Right kidney (tissue), 9 donors: ENCODE data around the gene TBCK.
A peak's percentile ranks its signal among the peaks of the same experiment; 100 is the strongest.

Experiments used
- DNase-seq: peaks from one replicate; pipeline ENCODE4 v3.0.0-alpha.2; 2016
- long read RNA-seq, 8 donors: transcript quantifications; one replicate each; lab custom pipeline, GENCODE V29; 2026

The TBCK gene
- long read RNA-seq, donor 1, partial matches to known transcripts: 6 of 9 reads
- long read RNA-seq, donor 1, other reads (novel, unspliced or antisense): 0 of 9 reads
- long read RNA-seq, donor 2: 0 reads
- long read RNA-seq, donor 3: 0 reads
- long read RNA-seq, donor 4, partial matches to known transcripts: 0 of 3 reads
- long read RNA-seq, donor 4, other reads (novel, unspliced or antisense): 0 of 3 reads
- long read RNA-seq, donor 5, partial matches to known transcripts: 84 of 187 reads
- long read RNA-seq, donor 5, other reads (novel, unspliced or antisense): 102 of 187 reads
- long read RNA-seq, donor 6, partial matches to known transcripts: 0 of 2 reads
- long read RNA-seq, donor 6, other reads (novel, unspliced or antisense): 0 of 2 reads
- long read RNA-seq, donor 7, partial matches to known transcripts: 134 of 238 reads
- long read RNA-seq, donor 7, other reads (novel, unspliced or antisense): 104 of 238 reads
- long read RNA-seq, donor 8, partial matches to known transcripts: 70 of 167 reads
- long read RNA-seq, donor 8, other reads (novel, unspliced or antisense): 95 of 167 reads

DNA sequence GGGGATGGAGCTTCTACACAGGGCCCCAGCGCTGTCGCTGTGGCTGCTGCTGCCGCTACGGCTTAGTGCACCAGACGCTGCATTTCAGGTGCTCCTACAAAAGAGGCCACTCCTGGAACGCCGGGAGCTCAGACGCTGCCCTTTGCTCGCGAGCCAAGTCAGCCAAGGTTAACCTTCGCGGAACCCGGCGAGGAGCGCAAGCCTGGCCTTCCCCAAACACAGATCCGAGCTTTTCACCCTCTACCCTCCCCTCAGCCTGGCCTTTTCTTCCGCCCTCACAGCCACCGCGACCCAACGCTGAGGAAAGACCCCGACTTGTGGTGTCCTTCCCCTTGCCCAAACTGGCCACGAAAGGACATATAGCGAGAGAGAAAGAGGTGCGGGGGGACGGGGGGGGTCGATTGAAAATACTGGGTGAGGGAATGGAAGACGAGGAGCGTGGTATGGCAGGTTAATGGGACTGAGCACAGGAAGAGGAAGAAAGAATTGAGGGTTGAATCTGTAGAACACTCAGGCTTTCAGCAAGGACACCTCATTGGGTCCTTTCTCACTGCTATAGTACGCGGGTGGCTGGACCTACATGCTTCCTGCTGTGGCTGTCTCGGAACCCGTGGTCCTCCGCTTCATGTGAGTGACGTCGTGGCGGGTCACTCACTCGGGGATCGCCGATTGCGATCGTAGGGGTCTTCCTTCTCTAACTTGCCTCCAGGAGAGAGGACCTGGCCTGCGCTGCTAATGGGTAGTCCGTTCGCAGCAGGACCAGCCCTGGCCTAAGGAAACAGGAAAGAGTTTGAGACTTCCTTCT is at the start of gene TBCK, which contains the start of gene AIMP1:
TSS of gene TBCK (minus strand) at position 242 of the 805 bp plus-strand sequence. CDS start 7,249 bp downstream, outside the sequence.
TSS of gene AIMP1 (plus strand) at position 583 of the 805 bp plus-strand sequence. CDS start 8,460 bp downstream, outside the sequence.
- DNase-seq: peak; percentile 99

DNA sequence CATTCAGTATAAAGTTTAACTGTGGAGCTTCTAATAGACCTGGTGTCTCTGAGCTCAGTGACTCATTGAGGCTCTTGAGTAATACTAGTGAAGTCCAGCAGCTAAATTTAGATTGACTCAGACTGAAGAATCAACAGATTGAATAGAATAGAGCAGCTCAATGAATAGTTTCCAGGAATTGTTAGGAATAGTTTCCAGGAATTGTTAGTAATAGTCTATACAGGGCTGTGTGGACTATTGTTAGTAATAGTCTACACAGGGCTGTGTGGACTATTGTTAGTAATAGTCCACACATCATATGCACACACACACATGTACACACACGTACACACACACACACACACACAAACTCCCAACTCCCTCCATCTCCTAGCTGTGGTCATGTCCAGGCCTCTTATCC is 49.6 kb upstream of the TBCK start:
- DNase-seq: no peak

DNA sequence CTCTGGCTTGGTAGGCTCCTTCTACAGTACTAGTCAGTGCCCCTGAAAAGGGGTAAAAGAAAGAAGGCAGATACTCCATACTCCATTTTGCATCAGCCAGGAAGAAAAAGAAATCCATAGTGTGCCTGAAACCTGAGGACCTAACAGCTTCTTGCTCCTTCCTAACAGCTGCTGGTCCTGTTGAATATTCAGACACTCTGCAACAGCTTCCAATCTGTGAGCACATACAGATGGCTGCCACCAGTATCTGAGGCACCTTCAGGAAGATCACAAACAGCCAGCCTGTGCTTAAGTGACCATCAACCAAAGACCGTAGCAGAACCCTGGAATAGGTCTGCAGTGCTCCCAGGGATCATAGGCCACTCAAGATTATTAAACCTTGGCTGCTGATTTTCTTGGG is 48.3 kb upstream of the TBCK start:
- DNase-seq: no peak

DNA sequence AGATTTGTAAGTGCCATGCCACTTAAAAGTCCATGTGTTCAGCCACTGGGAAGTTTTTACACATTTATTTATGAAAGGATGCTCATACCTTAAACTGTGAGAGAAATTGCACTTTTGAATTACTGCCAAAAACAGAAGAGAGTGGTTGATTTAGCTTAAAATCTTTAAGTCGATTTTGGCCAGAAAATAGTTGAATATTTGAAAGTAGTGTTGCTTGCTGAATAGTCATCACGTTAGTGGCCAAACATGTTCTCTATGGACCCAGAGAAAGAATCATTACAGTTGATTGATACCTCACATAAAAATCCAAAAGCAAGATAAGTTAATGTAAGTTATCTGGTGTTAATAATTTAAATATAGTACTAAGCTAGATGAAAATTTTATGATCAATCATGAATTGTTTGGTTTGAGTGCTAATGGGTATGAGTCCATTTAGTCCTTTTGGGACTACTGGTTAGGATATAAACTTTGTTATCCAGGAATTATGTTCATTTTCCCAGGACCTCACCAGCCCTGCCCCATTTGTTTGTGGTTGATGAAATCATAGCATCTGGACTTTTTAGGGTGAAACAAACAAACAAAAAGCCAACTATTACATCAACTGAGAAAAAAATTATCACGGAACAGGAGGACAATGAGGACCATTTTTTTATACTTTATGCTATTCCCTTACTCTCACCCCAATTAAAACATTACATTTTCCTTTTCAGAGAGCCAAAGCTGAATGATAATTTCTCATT is 46.2 kb upstream of the TBCK start:
- DNase-seq: no peak

DNA sequence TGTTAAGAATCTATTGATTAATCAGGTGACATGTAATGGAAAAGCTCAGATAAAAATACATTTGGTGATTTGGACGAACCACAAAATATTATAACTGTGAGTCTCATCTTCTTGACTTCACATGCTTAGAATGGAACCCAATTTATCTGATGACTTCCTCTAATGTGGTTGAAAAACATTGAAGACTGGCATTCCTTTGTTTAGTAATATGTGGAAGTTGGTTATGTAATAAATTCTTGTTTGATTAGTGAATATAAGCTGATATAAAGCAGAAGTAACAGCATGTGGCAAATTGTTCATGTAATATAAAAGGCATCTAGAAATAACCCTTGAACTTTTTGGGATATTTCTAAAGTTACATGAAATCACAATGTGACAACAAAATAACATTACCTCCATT is 42.9 kb upstream of the TBCK start:
- DNase-seq: no peak

DNA sequence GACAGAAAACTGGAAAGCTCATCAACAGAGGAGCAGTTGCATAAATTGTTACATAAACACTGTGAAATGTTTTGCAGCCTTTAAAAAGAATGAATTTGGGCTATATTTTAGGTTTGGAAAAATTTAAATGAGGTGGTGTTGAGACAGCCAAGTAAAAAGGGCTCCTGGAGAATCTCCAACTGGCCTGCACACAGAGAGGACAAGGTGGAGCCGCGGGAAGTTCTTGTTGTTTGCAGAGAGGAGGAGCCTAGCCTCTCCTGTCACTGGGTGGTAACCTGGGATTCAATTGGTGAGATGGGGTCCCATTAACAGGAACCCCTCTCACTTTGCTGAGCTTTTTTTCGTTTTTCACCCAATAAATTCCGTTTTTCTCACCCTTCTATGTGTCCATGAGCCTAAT is 39.2 kb upstream of the TBCK start:
- DNase-seq: no peak

DNA sequence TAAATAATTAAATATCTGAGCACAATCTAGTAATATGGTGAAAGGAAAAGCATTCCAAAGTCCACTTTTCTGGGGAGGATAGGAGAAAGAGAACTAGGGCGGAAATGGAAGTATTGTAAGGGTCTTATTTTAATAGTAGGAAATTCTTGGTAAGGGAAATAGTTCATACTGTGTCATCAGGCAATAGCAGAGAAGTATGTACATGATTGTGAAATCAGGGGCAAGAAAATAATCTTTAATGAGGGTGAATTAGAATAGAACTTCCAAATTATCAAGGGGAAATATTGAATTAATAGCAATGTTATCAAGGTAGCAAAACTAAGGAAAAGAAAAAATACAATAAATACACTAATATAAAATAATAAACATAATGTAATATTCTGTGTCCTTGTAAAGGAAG is 37.8 kb upstream of the TBCK start:
- DNase-seq: no peak

DNA sequence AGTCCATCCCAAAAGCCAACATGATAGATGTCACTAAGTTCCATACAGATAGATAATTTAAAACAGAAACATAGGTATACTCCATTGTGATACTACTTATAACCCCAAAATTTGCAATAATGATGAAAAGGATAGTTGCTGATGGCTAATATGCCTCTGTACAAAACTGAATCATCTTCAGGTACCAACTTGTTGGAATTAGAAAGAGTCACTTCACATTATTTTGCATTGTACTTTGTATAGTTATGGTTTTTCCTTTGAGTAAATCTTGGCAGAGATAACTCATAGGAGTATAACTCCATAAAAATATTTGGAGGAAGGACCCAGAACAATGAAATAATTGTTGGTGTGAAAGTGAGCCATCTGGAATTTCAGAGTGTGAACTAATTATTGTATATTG is 35.0 kb upstream of the TBCK start:
- DNase-seq: no peak

DNA sequence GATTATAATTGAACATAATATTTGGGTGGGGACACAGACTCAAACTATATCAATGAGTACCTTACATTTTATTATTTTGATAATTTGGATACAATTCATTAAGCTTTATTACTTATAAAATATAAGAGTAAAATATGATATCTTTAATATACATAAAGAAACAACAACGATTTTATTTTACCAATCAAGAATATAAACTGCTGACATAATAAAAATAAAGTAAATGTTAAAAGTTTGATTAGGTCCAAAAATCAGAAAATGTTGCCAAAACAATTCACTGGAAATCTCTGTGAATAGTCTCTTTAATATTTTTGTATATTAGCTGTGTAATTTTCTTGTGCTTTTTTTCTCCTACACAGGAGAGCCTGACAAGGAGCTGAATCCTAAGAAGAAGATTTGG is 31.2 kb upstream of the TBCK start:
- no peak for DNase-seq

DNA sequence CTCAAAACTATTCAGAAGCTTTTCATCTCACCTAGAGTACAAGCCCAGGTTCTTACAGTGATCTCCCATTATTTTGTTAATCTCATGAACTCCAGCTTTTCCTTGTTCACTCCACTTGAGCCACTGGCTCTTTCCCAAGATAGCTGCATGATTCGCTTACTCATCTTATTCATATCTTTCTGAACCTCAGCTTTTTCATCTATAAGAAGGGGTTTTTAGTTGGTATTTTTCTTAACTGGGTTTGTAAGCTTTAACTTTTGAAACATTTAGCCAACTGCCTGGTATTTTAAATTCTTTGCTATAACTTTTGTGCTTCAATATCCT is 28.6 kb upstream of the TBCK start:
- no peak for DNase-seq

DNA sequence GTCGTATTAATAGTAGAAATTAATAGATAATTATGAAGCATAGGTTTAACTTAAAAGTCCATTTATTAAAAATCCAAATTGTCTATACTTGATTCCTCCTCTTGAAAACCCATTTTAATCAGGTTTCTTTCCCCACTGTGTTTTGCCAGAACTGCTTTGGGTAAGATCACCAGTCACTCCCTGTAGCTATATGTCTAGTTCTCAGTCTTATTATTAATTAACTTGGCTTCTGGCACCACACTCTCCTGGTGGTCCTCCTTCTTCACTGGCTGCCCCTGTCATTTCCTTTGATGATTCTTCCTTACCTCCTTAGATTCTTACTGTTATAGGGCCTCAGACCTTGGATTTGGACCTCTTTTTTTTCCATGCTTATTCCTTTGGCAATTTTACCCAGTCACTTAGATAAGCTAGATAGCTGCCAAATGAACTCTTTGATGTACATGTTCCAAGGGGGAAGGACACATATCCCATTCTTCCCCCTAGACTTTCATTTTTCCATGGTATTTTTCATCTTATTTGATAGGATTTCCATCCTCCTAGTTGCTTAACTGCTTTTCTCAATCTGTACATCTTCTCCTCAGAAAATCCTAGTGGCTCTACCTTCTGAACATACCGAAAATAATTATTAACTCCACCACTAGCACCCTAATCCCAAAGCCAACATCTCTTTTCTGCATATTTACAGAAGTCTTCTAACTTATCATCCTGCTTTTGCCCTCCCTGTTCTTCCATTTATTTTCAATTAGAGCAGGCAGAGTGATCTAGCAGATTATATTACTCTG is 28.0 kb upstream of the TBCK start:
- no peak for DNase-seq

DNA sequence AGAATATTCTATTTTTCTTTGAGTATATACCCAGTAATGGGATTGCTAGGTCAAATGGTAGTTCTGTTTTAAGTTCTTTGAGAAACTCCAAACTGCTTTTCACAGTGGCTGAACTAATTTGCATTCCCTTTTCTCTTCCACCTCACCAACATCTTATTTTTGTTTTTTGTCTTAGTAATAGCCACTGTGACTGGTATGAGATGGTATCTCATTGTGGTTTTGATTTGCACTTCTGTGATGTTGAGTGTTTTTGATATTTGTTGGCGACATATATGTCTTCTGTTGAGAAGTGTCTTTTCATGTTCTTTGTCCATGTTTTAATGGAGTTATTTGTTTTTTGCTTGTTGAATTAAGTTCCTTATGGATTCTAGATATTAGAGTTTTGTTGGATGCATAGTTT is 24.8 kb upstream of the TBCK start:
- DNase-seq: no peak

DNA sequence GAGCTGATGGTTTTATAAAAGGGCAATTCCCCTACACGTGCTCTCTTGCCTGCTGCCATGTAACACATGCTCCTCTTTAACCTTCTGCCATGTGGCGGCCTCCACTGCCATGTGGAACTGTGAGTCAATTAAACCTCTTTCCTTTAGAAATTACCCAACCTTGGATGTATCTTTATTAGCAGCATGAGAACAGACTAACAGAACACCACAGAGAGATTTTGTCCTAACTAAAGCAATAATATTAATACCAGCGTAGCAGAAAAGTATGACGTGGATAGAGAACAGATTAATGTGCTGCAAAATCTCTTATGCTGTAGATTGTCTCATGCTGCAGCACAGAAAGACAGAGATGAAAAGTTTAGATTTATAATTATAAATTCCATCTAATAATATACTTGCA is 23.4 kb upstream of the TBCK start:
- no peak for DNase-seq

DNA sequence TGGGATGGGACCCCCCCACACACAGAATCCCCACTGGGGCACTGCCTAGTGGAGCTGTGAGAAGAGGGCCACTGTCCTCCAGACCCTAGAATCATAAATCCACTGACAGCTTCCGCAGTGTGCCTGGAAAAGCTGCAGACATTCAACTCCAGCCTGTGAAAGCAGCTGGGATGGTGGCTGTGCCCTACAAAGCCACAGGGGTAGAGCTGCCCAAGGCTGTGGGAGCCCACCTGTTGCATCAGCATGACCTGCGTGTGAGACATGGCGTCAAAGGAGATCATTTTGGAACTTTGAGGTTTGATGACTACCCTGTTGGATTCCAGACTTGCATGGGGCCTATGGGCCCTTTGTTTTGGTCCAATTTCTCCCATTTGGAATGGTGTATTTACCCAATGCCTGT is 22.7 kb upstream of the TBCK start:
- no peak for DNase-seq

DNA sequence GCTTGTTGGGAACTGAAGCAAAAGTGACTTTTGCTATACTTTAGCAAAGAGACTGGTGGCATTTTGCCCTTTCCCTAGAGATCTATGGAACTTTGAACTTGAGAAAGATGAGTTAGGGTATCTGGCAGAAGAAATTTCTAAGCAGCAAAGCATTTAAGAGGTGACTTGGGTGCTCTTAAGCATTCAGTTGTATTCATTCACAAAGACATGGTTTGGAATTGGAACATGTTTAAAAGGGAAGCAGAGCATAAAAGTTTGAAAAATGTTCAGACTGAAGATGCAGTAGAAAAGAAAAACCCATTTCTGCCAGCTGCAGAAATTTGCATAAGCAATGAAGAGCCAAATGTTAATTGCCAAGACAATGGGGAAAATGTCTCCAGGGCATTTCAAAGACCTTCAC is 21.9 kb upstream of the TBCK start:
- no peak for DNase-seq

DNA sequence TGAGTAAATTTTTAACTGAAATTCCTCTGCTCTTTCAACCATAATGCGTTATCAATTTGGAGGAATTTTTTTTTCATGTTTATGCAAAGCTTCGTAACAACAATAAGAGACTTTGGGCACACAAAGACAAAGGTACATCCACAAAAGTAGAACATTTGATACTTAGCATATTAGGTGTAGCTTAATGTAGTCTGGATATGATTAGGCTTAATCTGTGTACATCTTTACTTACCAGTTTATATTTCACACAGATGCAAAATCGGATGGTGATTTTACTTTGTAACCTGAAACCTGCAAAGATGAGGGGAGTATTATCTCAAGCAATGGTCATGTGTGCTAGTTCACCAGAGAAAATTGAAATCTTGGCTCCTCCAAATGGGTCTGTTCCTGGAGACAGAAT is 20.6 kb upstream of the TBCK start:
- no peak for DNase-seq

DNA sequence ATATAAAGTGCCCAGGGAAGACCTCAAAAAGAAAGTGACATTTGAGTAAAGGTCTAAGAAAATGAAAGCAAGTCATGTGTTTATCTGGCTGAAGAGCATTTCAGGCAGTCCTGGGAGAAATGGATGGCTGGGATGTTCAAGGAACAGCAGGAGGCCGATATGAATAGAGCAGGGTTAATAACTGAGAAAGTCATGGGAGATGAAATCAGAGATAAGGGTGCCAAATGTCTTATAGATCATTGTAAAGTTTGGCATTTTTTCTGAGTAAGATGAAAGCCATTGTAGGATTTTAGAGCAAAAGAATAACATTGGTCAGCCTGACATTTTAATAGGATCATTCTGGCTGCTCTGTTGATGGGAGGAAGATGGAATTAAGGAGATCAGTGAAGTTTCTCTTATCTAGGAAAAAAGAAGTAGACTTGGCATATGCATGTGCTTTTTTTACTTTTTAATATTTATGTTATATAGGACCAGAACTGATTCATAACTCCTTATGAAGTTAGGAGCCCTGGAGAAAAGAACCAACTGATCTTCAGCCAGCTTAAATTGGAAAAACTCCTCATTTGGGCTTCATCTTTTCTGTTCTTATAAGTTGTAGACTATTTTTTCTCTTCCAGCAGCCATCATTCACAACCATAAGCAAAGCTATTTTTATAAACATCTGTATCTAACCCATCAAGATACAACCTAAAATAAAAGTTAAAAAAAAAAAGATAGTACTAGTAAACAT is 18.9 kb upstream of the TBCK start:
- DNase-seq: no peak

DNA sequence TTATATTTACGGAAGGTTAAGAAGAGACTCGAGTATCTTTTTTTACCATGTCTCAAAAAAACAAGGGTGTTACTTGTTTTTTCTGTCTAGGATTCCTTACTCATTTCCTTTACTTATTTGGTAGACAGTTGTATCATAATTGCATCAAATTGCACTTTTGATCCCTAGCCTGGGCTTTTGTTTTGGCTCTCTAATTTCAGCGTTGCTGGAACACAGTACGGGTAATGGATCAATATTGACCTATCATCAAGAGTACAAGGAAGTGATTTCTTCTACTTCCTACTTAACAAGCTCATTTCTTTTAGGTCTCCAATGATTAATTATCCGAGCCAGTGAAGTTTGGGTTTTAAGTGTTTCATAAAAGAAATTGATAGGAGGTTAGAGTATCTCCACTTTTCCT is 17.2 kb upstream of the TBCK start:
- DNase-seq: no peak

DNA sequence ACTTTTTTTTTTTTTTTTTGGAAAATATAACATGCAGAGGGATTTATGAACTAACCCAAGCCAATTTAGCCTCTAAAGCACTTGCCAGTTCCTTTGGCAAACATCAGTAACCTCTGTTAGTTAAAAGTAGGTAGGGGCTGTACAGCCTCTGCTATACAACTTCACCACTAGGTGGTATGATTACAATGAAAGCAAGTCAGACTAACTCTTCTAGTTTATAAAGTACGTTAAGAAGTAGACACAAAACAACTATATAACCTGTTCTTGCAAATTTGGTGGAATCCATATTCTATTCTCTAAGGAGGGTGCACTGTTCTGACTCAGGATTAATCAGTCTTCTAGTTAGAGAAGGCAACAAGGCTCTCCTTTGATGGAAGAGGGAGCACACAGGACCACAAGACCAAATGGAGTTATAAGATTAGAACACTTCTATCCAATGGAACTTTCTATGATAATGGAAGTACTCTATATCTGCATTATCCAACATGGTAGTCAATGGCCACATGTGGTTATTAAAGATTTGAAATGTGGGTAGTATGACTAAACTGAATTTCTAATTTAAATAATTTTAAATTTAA is 13.1 kb upstream of the TBCK start:
- DNase-seq: no peak

DNA sequence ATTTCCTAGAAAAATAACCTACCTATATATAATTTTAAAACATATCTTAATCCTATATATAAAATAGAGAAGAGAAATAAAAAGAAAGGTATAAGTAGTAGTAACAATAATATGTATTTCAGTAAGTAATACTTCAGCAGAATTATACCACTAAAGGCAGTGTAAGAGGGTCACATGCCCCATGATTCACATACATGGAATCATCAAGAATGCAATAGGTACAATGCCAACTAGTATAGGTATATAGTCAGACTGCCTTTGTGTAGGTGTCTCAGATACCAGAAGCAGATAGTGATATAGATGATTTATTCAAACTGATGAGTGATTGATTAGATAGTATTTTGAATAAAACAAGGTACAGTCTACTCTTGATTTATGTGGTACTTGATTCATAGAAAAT is 9.8 kb upstream of the TBCK start:
- DNase-seq: no peak

DNA sequence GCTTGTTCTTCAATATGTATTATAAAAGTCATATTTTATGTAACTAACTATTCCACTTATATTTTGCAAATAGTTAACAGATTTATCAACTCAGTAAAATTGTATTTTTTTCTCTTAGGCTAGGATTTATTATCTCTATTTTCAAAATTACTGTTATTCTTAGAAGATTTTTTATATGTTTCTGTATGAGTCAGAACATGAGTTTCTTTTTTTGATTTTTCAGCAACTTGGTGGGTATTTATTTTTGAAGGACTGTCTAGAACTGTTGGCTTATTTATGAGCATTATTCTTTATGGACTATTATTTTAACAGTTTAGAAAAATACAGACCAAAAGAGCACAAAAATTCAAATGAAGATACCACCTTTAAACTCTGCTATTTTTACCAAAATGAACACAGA is 7.1 kb upstream of the TBCK start:
- DNase-seq: no peak
